ENCODE results near the gene NCKAP5.

Gene NCKAP5

GRCh38 chr2:132645176-132645575, 923.1 kb downstream of the NCKAP5 start:
- DNase-seq: no peak

- no peak for DNase-seq
Observed at GRCh38 chr2:132642415-132642814, 925.8 kb downstream of the NCKAP5 start.

GRCh38 chr2:132641819-132642218, 926.4 kb downstream of the NCKAP5 start:
- no peak for DNase-seq

- DNase-seq: no peak
Observed at GRCh38 chr2:132640116-132640515, 928.1 kb downstream of the NCKAP5 start.

GRCh38 chr2:132638313-132639040, 929.8 kb downstream of the NCKAP5 start:
- no peak for DNase-seq

- DNase-seq: no peak
Observed at GRCh38 chr2:132636346-132636745, 931.9 kb downstream of the NCKAP5 start.

- no peak for DNase-seq
Observed at GRCh38 chr2:132633635-132634034, 934.6 kb downstream of the NCKAP5 start.

- no peak for DNase-seq
Observed at GRCh38 chr2:132632000-132632649, 936.1 kb downstream of the NCKAP5 start.

GRCh38 chr2:132627536-132627935, 940.7 kb downstream of the NCKAP5 start:
- DNase-seq: no peak

GRCh38 chr2:132623096-132623839, 945.0 kb downstream of the NCKAP5 start:
- DNase-seq: no peak

All from activated naive CD4-positive, alpha-beta T cell treated with anti-CD3 and anti-CD28 coated beads, Interleukin-2, amount 50 U/mL, for 16 hours (primary cell).